Measurements from ENCODE around the gene CHST7.

CHST7 gene

DNA sequence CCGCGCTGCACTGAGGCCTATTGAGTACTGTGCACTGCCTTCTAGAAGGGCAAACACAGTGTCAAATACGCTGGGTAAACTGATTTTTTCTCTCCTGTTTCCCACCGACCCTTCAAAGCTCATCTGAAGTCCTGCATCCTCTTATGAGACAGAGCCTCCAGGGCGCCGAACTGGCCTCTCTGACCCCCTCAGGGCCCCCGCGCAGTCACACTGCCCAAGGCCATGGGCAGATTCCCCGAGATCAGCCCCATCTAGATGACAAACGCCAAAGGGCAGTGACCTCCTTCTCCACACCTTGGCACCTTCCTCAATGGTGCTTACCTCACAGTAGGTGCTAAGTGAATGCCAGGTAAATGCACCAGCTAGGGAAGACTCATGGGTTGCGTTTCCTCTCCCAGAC, 34.4 kb downstream of the CHST7 start:
- DNase-seq (ENCODE audit: low read depth in 2 of 2), result no peak

DNA sequence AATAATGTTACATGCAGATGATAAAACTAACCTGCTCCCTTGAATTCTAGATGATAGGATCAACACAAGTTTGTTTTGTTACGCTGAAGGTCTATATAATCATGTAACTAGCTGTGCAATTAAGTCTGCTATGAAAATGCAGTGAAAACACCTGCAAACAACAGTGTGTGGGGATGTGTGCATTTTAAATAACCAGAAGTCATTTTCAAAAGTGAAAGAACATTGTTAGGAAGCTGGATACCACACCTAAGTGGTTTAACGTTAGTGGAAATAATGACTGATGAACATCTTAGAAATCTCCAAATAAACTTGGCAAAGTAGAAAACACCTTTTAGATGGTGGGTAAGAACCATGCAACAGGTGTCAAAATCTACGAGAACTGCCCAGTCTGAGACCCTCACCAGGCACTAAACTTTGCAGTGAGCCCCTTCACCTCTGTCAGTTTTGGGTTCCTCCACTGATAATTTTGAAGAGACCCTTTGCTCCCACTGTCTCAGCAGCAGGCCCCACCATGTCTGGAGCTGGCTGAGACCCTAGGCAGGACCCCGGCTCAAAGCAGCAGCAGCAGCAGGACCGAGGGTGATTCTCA, 36.6 kb downstream of the CHST7 start:
- no peak for DNase-seq (ENCODE audit: low read depth in 2 of 2)

DNA sequence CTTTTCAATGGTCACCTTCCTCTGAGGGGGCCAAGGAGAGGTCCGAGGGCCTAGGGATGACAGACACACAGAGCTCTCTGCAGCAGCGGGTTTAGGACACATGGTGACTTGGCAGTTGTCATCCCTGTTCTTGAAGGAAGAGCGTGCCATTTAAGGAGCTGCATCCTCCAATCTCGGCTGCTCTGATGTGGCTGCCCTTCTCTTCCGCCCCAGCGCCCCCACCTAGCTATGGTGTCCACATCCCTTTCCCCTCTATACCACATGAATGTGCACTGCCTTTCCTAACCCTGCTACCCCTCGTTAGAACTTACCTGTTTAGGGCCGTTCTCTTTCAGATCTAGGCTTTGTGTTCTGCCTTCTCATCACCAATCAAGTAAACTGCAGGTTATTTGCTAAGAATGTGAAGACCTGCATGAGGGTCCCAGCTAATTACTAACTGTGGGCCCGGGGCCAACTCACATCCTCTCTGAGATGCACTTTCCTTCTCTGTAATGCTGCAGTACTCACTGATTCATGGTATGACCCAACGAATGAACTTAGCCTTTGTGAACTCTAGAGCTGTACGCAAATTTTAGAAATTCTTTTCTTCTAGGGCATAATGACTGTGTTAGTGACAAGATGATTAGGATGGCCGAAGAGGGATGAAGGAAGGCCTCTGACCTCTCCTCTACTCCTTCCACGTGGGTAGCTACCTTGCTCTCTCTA, 38.2 kb downstream of the CHST7 start:
- no peak for DNase-seq (ENCODE audit: low read depth in 2 of 2)

DNA sequence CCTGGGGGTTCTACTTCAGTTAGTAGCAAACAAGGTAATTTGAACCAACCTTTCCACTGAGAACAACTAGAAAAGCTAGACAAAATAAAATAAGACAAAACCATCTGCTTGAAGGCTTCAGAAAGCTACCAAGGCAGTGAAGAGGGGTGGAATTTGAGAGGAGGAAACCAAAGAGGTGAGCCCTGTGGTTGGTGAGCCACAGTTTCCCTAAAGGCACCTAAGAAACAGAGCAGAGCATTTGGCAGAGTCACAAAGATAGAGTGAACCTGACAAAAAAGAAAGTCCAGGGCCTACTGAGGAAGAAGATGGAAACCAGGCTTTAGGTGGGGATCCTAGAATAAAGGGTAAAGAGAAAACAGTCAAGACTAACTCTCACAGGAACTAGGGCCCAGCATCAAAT, 44.3 kb downstream of the CHST7 start:
- no peak for DNase-seq (ENCODE audit: low read depth in 2 of 2)

DNA sequence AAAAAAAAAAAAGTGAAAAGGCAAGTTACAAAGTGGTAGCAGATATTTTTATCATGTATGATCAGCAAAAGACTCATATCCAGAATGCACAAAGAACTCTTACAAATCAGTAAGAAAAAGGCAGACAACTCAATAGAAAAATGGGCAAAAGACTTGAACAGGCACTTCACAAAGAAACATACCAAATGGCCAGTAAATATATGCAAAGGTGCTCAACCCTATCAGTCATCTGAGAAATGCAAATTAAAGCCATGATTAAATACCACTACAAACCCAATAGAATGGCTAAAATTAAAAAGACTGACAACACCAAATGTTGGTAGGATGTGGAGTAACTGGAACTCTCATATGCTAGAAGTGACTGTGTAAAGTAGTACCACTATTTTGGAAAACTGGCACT, 45.4 kb downstream of the CHST7 start:
- no peak for DNase-seq (ENCODE audit: low read depth in 2 of 2)

DNA sequence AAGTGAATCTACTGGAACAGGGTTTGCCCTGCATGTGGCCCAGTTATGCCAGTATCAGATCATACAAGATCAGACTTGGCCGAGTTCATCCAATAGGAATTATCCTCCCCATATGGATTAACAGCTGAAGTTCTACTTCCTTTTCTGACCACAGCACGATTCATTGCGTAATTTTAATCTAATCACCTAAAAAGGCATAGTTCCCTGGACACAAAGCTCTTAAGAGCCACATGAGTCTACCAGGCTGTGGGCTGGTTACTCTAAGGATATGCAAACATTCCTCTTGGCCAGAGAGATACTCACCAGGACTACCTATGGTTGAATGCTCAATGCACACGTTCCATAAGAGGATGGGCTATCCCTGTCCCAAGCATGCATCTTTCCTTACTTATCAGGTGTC, 46.9 kb downstream of the CHST7 start:
- no peak for DNase-seq (ENCODE audit: low read depth in 2 of 2)

DNA sequence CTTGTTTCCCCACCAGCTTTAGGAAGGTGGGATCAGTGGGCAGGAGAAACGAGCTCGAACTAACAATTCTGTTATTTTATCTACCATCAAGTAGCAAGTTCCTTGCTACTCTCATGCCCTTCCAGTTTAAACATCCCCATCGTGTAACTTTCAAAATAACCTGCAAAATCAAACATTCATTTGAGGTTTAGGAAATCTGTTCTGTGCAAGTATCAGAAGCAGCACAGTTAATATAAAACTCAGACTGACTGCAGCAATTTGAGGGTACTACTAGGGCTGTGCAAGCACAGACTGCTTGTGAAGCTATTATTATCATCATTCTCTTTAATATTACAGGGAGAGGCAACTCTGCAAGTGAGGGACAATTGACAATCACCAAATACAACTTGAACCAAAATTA, 48.0 kb downstream of the CHST7 start:
- DNase-seq (ENCODE audit: low read depth in 2 of 2), result no peak

DNA sequence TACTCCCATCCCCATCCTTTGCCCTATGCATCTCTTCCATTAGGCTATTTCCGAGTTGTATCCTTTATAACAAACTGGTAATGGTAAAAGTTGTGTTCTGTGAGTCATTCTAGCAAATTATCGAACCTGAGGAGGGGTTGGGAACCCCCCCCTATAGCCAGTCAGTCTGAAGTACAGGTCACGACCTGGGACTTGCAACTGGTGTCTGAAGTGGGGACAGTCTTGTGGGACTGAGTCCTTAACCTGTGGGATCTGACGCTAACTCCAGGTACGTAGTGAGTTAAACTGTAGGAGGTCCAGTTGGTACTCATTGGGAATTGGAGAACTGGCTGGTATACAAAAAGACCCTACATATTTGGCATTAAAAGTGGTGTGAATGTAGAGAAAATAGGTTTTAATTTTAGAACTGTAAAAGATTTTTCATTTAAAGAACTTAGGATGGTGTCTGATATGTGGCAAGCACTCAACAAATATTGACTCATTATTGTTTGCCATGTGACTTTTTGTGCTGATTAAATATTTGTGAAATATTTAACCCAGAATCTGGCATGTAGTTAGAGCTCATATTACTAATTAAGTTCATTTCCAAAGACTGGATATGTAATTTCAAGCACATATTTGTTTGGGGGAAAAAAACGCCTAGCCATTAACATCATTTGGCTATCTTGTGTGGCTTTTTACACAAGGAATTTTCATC, 50.7 kb downstream of the CHST7 start:
- DNase-seq (ENCODE audit: low read depth in 2 of 2), result no peak

DNA sequence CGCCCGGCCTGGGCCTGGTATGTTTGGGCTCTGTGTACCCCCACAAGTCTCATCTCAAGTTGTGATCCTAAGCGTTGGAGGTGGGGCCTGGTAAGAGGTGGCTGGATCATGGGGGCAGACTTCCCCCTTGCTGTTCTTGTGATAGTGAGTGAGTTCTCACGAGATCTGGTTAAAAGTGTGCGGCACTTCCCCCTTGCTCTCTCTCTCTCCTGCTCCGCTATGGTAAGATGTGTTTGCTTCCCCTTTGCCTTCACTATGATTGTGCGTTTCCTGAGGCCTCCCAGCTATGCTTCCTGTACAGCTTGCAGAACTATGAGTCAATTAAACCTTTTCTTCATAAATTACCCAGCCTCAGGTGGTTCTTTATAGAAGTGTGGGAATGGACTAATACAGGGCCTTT, 53.0 kb downstream of the CHST7 start:
- DNase-seq (ENCODE audit: low read depth in 2 of 2), result no peak

DNA sequence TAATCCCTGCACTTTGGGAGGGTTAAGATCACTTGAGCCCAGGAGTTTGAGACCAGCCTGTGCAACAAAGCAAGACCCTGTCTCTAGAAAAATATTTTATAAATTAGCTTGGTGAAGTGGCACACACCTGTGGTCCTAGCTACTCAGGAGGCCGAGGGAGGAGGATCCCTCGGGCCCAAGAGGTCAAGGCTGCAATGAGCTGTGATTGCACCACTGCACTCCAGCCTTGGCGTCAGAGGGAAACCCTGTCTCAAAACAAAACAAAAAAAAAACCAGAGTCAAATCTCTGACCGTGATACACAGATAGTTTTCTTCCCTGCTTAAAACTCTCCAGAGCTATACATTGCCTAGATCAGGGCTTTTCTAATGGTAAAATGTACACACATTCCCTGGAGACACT, 53.5 kb downstream of the CHST7 start:
- DNase-seq (ENCODE audit: low read depth in 2 of 2), result no peak

DNA sequence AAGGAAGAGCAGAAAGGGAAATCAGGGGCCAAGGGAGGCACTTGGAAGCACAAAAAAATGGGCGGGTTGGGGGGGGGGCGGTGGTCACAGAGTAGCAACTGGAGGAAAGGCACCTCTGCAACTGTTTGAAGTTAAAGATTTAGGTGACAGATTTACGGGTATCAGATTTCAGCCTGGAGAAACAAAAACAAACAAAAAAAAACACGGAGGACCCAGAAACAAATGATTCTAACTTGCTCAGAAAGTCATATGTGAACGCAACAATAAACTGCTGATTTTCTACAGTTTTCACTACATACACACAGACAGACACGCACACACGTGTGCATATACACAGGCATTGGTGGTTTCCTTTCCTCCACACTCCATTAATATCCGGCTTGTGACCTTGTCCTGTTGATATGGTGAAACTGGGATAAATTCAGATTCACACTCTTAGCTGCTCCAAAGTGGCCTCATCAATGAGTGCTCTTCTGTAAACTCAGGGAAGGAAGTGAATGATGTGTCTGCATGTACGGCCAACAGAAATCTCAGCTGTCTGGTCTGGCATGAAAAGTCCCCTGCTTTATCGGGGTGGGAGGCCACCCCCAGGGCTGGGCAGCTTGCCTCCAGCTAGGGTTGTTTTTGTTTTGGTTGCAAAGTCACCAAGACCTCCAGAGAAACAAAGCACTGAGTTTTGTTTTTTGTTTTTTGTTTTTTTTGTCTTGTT, 54.3 kb downstream of the CHST7 start:
- no peak for DNase-seq (ENCODE audit: low read depth in 2 of 2)

DNA sequence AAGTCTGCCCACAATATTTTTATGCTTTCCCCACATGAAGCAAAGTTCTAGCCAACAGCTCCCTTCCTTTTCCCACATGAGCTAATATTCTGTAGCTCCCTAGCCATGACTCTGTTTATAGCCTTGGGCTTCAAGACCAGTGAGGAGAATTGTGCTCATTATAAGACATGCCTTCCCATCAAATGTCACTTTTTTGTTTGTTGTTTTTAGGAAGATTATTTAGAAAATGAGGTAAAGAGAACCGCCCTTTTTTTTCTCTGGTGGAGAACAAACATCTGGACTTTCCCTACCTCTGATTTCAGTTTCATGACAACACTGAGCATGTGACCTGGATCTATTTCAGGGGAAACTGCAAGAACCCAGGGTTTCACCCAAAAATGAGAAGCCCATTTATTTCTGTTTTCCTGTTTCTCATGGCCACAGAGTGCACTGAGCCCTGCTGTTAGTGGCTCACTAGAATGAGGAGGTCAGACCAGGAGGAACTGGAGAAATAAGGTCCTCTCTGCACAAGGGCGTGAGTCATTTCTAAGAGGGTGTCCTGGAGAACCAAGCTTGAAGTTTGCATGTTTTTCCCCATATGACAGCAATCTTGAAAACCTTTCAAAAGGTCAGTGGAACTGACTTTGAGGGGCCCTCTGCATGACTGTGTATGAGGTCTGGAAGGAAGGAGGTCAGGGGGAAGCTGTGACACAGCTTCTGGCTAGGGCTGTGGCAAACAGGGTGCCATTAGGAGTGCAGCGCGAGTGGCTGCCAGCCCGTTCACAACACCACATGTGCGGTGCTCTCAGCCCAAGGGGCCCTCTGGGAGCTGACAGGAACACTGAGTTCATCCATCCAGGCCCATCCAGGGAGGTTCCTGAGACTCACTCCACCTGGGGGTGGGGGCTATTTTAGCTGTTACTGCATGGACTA, 55.2 kb downstream of the CHST7 start:
- no peak for DNase-seq (ENCODE audit: low read depth in 2 of 2)

DNA sequence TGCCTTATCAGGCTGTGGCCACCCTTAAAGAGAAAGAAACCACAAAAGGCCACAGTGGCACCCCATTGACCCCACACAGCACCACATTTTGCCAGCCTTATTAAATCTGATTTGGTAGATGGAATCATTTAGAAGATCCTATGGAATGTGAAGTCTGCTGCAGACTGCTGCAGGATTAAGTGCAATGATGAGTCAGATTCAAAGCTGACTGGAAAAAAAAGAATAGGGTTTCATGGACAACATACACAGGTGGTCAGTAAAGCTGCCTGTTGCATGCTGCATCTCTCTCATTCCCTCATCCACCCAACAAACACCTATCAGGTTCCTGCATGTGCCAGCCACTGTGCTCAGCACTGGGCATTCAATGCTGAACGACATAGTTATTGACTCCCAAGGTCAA, 56.6 kb downstream of the CHST7 start:
- no peak for DNase-seq (ENCODE audit: low read depth in 2 of 2)

DNA sequence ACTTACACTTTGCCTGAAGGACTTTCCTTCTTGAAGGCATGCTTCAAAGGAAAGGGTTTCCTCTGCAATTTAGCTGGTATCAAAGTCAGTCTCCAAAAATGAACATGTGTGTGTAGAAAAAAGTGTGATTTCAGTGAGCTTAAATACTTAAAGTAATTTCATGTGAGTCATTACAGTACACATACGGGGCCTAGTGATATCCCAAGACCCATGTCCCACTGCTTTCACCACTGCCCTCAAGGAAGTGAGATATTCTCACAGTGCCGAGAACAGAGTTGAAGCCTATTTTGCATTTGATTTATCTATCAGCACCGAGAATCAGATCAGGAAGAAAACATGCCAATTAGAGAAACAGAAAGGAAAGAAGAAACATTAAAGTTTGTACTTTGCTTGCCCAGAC, 61.0 kb downstream of the CHST7 start:
- DNase-seq (ENCODE audit: low read depth in 2 of 2), result no peak

DNA sequence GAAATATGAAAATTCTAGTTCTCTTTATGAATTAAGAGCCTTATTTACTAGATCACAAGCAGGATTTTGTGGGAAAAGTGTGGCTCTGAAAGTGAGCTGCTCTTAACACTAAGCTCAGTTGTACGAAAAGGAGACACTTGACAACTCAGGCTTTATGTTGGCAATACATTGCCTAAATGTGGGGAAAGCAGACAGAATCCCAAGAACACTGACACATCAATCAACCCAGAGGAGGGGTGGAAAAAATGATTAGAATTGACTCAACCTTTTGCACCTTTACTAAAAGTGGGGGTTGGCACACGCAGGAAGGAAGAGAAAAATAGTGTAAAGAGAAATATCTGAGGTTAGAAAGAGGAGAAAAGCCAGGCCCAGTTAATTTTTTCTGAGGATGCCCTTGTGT, 61.6 kb downstream of the CHST7 start:
- no peak for DNase-seq (ENCODE audit: low read depth in 2 of 2)

DNA sequence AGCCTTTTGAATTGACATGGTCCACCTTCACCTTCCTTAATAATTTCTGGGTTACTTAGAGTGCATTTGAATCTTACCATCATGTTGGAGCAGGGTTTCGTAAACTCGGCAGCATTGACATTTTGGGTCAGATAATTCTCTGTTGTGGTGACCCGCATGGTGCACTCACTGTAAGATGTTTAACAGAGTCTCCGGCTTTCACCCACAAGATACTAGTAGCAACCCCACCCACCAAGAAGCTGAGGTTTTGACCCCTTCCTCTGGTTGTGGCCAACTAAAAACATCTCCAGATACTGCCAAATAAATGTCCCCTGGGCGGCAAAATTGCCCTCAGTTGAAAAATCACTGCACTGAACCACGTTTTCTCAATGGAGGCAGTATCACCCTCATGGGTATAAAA, 62.7 kb downstream of the CHST7 start:
- DNase-seq (ENCODE audit: low read depth in 2 of 2), result no peak

DNA sequence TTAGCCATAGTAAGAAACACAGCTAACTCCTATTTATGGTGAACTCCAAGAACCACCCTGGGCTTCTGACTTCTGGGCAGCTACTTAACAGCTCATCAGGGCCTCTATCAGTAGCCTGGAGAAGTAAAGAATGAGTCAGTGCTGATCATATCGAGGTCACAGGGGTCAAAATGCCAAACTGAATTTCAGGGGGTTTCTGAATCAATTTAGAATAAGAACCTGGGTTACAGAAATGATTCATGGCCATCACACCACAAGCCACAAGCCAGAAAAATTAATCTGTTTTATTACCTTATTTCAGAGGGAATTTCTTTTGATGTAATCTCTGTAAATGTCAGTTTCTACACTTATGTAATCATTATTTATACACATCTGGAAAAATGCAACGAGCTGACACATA, 64.4 kb downstream of the CHST7 start:
- DNase-seq (ENCODE audit: low read depth in 2 of 2), result no peak

DNA sequence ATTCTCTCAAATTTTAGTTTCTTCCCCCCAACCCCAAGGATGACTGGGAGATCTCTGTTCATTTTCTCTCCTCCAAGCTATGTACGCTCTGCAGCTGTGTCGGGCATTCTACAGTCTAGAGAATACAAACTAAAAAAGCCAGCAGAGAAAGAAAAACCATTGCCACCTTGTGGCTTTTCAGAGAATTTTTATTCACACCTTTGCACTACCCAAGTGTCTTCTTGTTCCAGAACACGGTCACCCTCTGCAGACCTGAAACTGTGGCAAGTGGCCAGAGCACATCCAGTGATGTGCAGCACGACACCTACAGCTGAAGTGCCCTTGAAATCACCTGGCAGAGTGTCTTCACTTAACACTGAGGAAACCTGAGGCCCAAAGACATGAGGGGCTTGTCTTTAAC, 68.6 kb downstream of the CHST7 start:
- DNase-seq (ENCODE audit: low read depth in 2 of 2), result no peak

DNA sequence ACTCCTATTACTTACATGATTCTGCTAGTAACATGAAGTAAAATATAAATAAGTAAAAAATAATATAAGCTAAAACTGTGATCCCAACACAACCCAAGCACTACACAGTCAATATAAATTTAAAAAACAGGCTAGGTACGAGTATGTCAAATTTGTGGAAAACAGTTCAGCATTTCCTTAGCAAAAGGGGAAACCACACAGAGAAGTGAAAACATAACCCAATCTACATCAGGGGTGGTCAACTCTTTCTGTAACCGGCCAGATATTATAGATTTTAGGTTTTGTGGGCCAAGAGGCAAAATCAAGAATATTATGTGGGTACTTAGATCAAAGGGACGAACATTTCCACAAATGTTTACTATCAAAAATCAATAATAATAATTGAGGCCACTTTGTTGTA, 70.1 kb downstream of the CHST7 start:
- no peak for DNase-seq (ENCODE audit: low read depth in 2 of 2)

DNA sequence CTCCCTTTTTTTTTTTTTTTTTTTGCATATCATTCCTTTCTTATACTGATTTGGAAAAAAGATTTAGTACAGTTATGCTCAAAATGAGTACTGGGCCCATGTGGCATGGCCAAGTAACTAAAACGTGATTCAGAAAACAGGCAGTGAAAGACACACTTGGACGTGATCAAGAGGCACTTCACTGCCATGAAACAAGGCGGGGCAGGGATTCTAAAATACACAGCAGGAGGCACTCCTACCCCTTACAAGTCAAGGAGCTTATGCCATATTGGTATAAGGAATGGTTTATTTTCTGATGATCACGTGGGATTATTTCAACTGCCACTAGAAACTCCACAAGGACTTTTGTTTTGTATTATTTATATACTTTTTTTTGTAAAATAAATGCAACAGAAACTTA, 72.0 kb downstream of the CHST7 start:
- no peak for DNase-seq (ENCODE audit: low read depth in 2 of 2)

DNA sequence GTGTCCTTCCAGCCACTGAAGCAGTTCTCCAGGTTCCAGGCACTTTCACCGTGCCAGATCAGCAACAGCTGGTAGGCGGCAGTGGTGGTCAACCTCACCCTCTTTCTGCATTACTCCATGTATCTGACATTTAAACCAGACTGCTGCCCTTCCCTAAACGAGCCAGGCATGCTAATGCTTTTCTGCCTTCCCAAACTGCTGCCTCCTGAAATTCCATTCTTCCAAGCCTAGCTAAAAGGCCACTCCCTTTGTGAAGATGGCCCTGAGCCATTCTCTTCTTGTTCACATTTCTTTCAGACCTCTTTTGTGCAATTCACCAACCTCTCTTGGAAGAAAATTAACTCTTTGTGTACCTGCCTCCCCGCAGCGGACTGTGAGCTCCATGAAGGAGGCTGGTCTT, 73.7 kb downstream of the CHST7 start:
- DNase-seq (ENCODE audit: low read depth in 2 of 2), result no peak

All from stimulated activated CD4-positive, alpha-beta T cell treated with anti-CD3 and anti-CD28 coated beads, Interleukin-1b, Interleukin-23, amount 100 ng/mL, for 4 hours (primary cell).